HS-27A (cell line): Measurements from ENCODE around the gene FGD2.

Experiments used
- DNase-seq: peaks from one replicate; pipeline ENCODE4 v3.0.0-alpha.2; 2012; ENCODE audit warnings: low read depth, missing footprints

The FGD2 gene

GRCh38 chr6:37018198-37019064, 13.0 kb downstream of the FGD2 start:
- peak; percentile 73 for DNase-seq

GRCh38 chr6:37019065-37019450, 13.6 kb downstream of the FGD2 start:
- DNase-seq = no peak

- DNase-seq = no peak
Observed at GRCh38 chr6:37020381-37020780, 14.9 kb downstream of the FGD2 start.

GRCh38 chr6:37020812-37021211, 15.4 kb downstream of the FGD2 start:
- DNase-seq = no peak

- DNase-seq = no peak
Observed at GRCh38 chr6:37021356-37022129, 16.1 kb downstream of the FGD2 start.

GRCh38 chr6:37022135-37022863, 16.8 kb downstream of the FGD2 start:
- DNase-seq = no peak

GRCh38 chr6:37024656-37025337, 19.3 kb downstream of the FGD2 start:
- DNase-seq = no peak

- DNase-seq = no peak
Observed at GRCh38 chr6:37025621-37026466, 20.4 kb downstream of the FGD2 start.

- no peak for DNase-seq
Observed at GRCh38 chr6:37027036-37027720, 21.7 kb downstream of the FGD2 start.

GRCh38 chr6:37027811-37028469, 22.5 kb downstream of the FGD2 start:
- no peak for DNase-seq

GRCh38 chr6:37029249-37029971, 24.0 kb downstream of the FGD2 start:
- DNase-seq = peak; percentile 52

- no peak for DNase-seq
Observed at GRCh38 chr6:37030599-37030998, 25.1 kb downstream of the FGD2 start.

GRCh38 chr6:37032239-37032638, 26.8 kb downstream of the FGD2 start:
- DNase-seq = no peak

- no peak for DNase-seq
Observed at GRCh38 chr6:37033255-37033654, 27.8 kb downstream of the FGD2 start.

- DNase-seq = no peak
Observed at GRCh38 chr6:37033819-37034795, 28.7 kb downstream of the FGD2 start.

- DNase-seq = no peak
Observed at GRCh38 chr6:37036146-37036545, 30.7 kb downstream of the FGD2 start.

- no peak for DNase-seq
Observed at GRCh38 chr6:37038292-37039198, 33.1 kb downstream of the FGD2 start.
